ENCODE measurements around the gene BPIFB3. TPM values are rescaled to one million over a fixed set of nuclear protein-coding genes. Genes with fewer than 3 reads are reported as not detected.
"Not testable (repeated sequence)": the region's sequence is repeated elsewhere in the genome, so short reads cannot be mapped to it uniquely, and the experiment has no call there.

The BPIFB3 gene
- total RNA-seq, 1 donor from 2014 or later, result not detected

GRCh38 chr20:33097001-33097400 is 43.3 kb downstream of the BPIFB3 start:
- DNase-seq (ENCODE audit: low spot score in 2 of 2), result no peak
- H3K36me3 ChIP-seq, result no peaks in the 10 kb centered on the region
- no peak overlapping the region for H3K4me3 ChIP-seq
- no peak overlapping the region for H3K27ac ChIP-seq
- TF ChIP-seq CTCF (IDR thresholded peaks at IDR 0.05), result no peak
- H3K4me1 ChIP-seq, result no peaks in the 10 kb centered on the region
- no peaks in the 10 kb centered on the region for H3K27me3 ChIP-seq
- intact Hi-C loops (cut with DNase I), result no loop called here
- H3K9me3 ChIP-seq, result no peaks in the 10 kb centered on the region

GRCh38 chr20:33099843-33100538 is 46.3 kb downstream of the BPIFB3 start:
- no peak overlapping the region for H3K4me3 ChIP-seq
- H3K36me3 ChIP-seq, result no peaks in the 10 kb centered on the region
- intact Hi-C loops (cut with DNase I), result no loop called here
- no peaks in the 10 kb centered on the region for H3K4me1 ChIP-seq
- H3K9me3 ChIP-seq, result no peaks in the 10 kb centered on the region
- H3K27me3 ChIP-seq, result no peaks in the 10 kb centered on the region
- no peak overlapping the region for H3K27ac ChIP-seq
- DNase-seq (ENCODE audit: low spot score in 2 of 2), result no peak
- no peak for TF ChIP-seq CTCF (IDR thresholded peaks at IDR 0.05)

- no peaks in the 10 kb centered on the region for H3K4me1 ChIP-seq
- H3K9me3 ChIP-seq, result no peaks in the 10 kb centered on the region
- no peaks in the 10 kb centered on the region for H3K27me3 ChIP-seq
- no peak for DNase-seq (ENCODE audit: low spot score in 2 of 2)
- intact Hi-C loops (cut with DNase I), result no loop called here
- no peaks in the 10 kb centered on the region for H3K36me3 ChIP-seq
- no peak for TF ChIP-seq CTCF (IDR thresholded peaks at IDR 0.05)
- H3K27ac ChIP-seq, result no peak overlapping the region
- no peak overlapping the region for H3K4me3 ChIP-seq
These were observed 49.9 kb downstream of the BPIFB3 start for GRCh38 chr20:33103556-33103955.

- Histone ChIP-seq H3K27ac (no peak overlapping the region), H3K4me1 (no peaks in the 10 kb centered on the region), H3K27me3 (no peaks in the 10 kb centered on the region), H3K4me3 (no peak overlapping the region), H3K9me3 (no peaks in the 10 kb centered on the region), H3K36me3 (no peaks in the 10 kb centered on the region)
- DNase-seq (ENCODE audit: low spot score in 2 of 2), result no peak
- no peak for TF ChIP-seq CTCF (IDR thresholded peaks at IDR 0.05)
- intact Hi-C loops (cut with DNase I), result no loop called here
These were observed 50.6 kb downstream of the BPIFB3 start for GRCh38 chr20:33104336-33104735.

GRCh38 chr20:33105316-33105924 is 51.7 kb downstream of the BPIFB3 start:
- Histone ChIP-seq H3K4me3 (no peak overlapping the region), H3K9me3 (no peaks in the 10 kb centered on the region), H3K27ac (no peak overlapping the region), H3K36me3 (no peaks in the 10 kb centered on the region), H3K27me3 (no peaks in the 10 kb centered on the region), H3K4me1 (no peaks in the 10 kb centered on the region)
- TF ChIP-seq CTCF (IDR thresholded peaks at IDR 0.05), result no peak
- intact Hi-C loops (cut with DNase I), result no loop called here
- DNase-seq (ENCODE audit: low spot score in 2 of 2), result no peak

GRCh38 chr20:33106058-33106620 is 52.4 kb downstream of the BPIFB3 start:
- H3K36me3 ChIP-seq; DNase-seq (ENCODE audit: low spot score in 2 of 2); H3K27ac ChIP-seq; H3K4me1 ChIP-seq; H3K4me3 ChIP-seq; H3K27me3 ChIP-seq; intact Hi-C loops (cut with DNase I); H3K9me3 ChIP-seq: not testable (repeated sequence)
